GM21528 (cell line): Measurements from ENCODE around the gene RBBP7.

Experiments
- ATAC-seq: cut with Tn5 transposase; IDR thresholded peaks from one replicate; pipeline ENCODE4 v1.9.1; 2021; ENCODE audit warnings: mild to moderate bottlenecking, moderate library complexity; ENCODE audit not compliant: unreplicated experiment, low FRiP score

The RBBP7 gene

GRCh38 chrX:16828124-16828908 is 41.8 kb downstream of the RBBP7 start:
- ATAC-seq = no peak

GRCh38 chrX:16827225-16827624 is 42.9 kb downstream of the RBBP7 start:
- ATAC-seq = no peak

- ATAC-seq = no peak
Measured at GRCh38 chrX:16826207-16826606, 44.0 kb downstream of the RBBP7 start.

GRCh38 chrX:16825264-16826035 is 44.7 kb downstream of the RBBP7 start:
- no peak for ATAC-seq

GRCh38 chrX:16822723-16823122 is 47.4 kb downstream of the RBBP7 start:
- no peak for ATAC-seq

- no peak for ATAC-seq
Measured at GRCh38 chrX:16819634-16820033, 50.5 kb downstream of the RBBP7 start.

GRCh38 chrX:16814597-16814996 is 55.6 kb downstream of the RBBP7 start:
- no peak for ATAC-seq

- no peak for ATAC-seq
Measured at GRCh38 chrX:16807976-16808542, 62.1 kb downstream of the RBBP7 start.

GRCh38 chrX:16807548-16807947 is 62.6 kb downstream of the RBBP7 start:
- ATAC-seq = no peak

GRCh38 chrX:16804923-16805464 is 65.2 kb downstream of the RBBP7 start:
- ATAC-seq = no peak

GRCh38 chrX:16797841-16798240 is 72.3 kb downstream of the RBBP7 start:
- no peak for ATAC-seq

GRCh38 chrX:16797358-16797757 is 72.8 kb downstream of the RBBP7 start:
- ATAC-seq = no peak

- ATAC-seq = no peak
Measured at GRCh38 chrX:16796298-16796697, 73.9 kb downstream of the RBBP7 start.
